ENCODE measurements around the gene PUDP.
"Not testable (repeated sequence)": the region's sequence is repeated elsewhere in the genome, so short reads cannot be mapped to it uniquely, and the experiment has no call there.

Gene PUDP

DNA sequence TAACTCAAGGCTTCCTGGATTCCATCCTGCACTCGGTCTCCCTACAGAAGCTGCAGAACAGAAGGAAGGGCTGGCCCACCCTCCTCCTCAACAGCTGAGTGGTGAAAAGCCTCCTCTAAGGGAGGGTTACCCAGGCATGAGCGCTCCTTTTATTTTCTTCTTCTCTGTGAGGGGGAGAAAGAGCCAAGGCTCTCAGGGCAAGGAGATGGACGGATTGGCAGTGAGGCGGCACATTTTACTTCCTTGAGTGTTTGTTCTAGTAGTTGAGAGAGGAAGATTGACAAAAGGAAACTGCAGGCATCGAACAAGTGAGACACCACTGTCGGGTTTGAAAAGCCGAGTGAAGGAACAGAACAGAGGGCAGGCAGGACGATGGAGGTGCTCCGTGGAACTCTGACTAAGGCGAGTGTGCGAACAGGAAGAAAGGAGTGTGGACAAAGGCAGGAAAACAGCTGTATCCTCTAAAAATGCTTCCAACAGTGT lies 38.9 kb downstream of the PUDP start:
- DNase-seq (ENCODE audit: low spot score), result no peak

DNA sequence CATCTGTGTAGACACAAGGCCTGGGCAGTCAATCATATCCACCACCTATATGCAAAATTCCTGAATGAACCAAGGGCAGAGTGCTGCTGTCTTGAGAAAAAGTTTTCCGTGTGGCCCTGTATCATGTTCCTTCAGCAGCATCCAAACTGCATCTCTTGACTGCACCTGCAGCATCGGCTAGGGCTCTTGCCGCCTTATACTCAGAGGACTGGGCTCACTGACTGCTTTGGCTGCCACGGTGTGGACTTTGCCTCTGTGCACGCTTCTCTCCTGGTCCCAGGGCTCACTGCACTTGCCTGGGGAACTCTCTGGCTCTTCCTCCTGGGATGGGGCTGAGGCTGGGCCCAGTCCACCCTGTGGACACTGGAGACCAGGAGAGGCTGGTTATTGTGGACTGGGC lies 39.9 kb downstream of the PUDP start:
- no peak for DNase-seq (ENCODE audit: low spot score)

GRCh38 chrX:7106649-7107048 lies 41.3 kb downstream of the PUDP start:
- no peak for DNase-seq (ENCODE audit: low spot score)

DNA sequence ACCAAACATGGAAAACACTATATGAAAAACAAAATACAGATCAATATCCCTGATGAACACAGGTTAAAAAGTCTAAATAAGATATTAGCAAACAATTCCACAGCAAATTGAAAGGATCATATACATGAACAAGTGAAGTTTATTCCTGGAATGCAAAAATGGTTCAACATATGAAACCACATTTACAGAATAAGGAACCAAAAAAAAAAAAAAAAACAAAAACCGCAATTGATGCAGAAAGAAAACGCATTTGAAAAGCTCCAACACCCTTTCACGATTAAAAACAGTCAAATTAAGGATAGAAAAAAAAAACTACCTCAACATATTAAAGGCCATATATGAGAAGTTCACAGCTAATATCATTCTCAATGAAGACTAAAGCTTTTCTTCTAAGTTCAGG lies 45.8 kb downstream of the PUDP start:
- no peak for DNase-seq (ENCODE audit: low spot score)

DNA sequence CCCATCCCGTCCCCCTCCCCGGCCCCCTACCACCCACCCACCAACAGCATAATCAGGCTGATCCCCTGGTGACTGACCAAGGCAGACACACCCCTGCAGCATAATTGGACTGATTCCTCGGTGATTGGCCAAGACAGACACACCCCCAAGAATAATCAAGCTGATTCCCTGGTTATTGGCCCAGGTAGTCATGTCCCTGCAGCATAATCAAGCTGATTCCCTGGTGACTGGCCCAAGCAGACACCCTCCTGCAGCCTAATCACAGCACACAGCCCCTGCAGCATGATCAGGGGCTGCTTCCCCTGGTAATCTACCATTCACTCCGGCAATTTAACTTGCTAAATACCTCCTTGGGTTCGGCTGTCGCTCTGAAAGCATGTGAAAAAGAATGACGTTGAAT lies 47.9 kb downstream of the PUDP start:
- DNase-seq (ENCODE audit: low spot score), result no peak

GRCh38 chrX:7095657-7096056 lies 52.3 kb downstream of the PUDP start:
- not testable (repeated sequence) for DNase-seq (ENCODE audit: low spot score)

GRCh38 chrX:7093305-7093704 lies 54.6 kb downstream of the PUDP start:
- no peak for DNase-seq (ENCODE audit: low spot score)

- no peak for DNase-seq (ENCODE audit: low spot score)
These were observed 55.4 kb downstream of the PUDP start for GRCh38 chrX:7092543-7092942.

DNA sequence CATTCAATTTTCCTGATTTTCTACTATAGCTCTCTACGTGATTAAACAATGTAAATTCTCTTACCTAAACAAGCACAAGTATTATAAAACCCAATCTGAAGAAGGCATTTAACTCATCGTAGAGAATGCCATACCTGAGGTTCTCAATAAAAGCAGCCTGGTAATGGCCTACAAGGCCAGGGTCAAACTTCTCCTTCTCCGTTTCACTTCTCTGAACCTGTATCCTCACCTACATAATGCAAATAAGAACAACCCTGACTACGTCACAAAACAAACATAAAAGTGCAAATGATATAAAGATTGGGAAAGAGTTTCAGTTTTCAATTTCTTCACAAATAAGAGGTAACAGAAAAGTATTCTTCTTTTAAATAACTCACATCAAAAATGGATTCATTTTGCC lies 56.0 kb downstream of the PUDP start:
- DNase-seq (ENCODE audit: low spot score), result no peak

DNA sequence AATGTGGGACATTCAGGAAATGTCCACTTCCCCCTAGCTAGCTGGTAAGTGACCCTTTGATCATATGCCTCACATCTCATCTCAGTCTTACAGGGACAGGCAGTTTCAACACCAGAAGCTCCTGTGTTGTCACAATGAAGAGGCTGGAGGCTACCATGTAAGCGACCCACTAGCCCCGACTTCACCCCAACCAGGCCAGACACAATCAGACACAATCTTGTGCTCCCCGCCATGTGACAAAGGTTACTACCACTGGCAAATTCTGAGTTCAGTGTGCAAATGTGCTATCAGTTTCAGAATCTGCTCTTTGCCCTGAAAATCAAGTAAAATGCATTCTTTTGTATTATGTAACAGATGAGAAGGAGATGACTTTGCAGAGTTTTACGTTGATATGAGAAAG lies 57.3 kb downstream of the PUDP start:
- DNase-seq (ENCODE audit: low spot score), result no peak

DNA sequence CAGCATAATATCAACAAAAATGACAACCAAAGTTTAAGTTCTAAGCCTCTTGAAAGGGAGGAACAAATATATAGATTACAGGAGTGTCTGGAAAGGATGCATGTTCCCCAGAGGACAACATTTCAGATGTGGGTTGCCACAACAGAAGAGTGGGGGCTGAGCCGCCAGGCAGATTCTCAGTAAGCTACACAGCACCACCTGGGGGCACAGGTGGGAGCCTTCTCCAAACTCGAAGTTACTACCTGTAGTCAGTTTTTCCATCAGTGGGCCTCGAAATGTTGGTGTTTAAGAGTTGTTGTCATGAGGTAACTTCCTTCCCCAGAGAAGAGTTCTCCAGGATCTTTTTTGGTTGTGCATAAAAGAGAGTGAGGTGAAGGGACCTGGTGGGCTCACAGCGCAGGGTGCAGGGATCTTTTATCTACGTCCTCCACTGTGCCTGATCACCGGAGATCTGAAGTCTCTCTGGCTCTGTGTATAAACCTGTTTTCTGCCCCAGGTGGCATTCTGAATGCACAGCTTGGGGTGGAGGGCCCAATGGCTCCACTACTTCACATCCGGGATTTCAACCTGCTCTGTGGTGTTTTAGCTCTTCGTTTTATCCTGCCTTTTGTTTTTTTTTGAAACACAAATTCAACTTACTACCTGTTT lies 58.9 kb downstream of the PUDP start:
- no peak for DNase-seq (ENCODE audit: low spot score)

DNA sequence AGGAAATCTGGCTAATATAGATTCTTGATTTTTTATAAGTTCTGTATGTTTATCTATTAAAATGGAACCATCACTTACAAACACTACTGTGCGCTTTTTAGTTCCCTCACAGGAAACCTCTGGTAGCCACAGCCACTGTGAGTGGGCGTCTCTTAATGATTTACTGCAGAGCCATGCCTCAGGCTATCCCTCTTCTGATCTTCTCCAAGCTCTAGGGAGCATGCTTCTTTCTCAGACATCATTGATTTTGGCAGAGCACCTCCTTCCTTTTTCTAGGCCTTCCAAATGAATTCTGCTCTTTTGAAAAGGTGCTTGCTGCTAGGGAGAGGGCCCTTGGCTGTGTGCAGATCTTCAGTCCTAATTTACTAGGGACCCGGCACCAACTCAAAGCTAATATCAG lies 61.6 kb downstream of the PUDP start:
- no peak for DNase-seq (ENCODE audit: low spot score)

DNA sequence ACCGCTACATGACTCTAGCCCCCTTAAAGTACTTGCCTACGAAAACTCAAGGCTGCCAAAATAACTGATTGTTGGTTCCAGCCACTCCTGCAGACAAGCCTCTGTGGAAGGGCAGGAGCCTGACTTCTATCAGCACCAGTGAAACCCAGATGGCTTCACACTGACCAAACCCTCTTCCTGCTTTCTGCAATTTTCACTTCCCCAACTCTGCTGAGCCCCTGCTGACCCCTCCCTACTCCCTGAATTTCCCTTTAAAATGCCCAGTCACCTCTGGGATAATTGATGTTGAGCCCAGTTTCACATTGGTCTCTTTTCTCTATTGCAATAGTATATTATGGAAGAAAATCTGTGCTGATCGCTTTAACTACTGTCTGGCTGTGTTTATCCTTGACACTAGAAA lies 62.1 kb downstream of the PUDP start:
- no peak for DNase-seq (ENCODE audit: low spot score)

GRCh38 chrX:7084841-7085240 lies 63.1 kb downstream of the PUDP start:
- no peak for DNase-seq (ENCODE audit: low spot score)

DNA sequence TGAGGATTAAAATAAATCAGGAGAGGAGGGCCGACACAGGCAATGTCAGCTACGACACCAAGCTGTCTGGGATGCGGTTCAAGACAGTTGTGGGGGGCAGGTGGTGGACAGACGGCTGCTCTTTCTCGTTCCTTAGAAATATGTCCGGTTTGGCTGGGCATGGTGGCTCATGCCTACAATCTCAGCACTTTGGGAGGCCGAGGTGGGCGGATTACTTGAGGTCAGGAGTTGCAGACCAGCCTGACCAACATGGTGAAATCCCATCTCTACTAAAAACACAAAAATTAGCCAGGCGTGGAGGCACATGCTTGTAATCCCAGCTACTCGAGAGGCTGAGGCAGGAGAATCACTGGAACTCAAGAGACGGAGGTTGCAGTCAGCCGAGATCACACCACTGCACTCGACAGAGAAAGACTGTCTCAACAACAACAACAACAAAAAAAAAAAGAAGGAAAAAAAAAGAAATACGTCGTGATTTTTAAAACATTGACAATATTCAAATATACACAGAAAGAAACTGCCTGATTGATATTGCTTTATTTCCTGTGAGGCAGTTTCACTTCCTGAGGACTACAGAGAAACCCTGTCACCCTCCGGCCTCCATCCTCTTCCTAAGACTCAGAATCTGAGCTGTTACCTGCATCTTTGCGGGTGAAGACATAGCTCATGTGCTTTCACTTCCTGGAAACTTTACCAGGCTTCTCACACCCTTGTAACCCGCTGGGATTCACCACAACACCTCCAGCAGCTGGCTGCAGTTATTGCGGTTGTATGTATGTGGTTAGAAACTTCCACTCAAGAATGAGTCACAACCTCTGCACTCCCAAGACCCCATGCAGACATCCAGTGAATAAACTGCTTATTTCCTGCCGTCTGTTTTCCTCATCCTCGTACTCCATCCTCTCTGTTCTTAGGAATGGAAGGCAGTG lies 64.2 kb downstream of the PUDP start:
- no peak for DNase-seq (ENCODE audit: low spot score)

DNA sequence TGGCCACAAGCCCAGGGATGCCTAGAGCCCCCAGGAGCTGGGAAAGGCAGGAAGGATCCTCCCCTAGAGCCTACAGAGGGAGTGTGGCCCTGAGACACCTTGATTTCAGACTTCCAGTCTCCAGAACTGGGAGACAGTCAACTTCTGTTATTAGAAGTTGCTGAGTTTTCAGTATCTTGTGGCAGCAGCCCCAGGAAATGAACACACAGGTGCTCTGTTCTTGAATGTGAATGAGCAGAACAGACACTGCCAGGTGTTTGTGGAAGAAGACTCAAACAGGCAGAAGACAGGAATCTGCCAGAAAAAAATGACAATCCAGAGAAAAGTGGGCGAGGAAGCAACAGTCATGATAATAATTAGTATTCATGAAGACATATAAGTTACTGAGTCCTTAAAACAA lies 64.9 kb downstream of the PUDP start:
- no peak for DNase-seq (ENCODE audit: low spot score)

- no peak for DNase-seq (ENCODE audit: low spot score)
These were observed 65.4 kb downstream of the PUDP start for GRCh38 chrX:7082556-7082955.

- peak; percentile 21 for DNase-seq (ENCODE audit: low spot score)
These were observed 70.4 kb downstream of the PUDP start for GRCh38 chrX:7077241-7078230.

- no peak for DNase-seq (ENCODE audit: low spot score)
These were observed 71.7 kb downstream of the PUDP start for GRCh38 chrX:7076245-7076661.

DNA sequence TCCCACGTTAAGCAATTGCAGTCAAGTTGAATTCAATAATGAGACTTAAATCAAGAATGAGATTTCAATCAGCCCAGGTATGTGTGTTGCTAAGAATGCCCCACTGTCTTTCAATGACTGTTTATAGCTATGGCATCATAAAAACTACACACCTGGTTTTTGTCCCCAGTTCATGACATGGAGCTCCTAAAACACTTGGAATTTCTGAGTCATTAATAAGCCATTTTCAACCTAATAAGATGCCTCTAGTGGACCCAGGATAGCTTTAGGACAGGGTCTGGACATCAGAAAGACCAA lies 73.1 kb downstream of the PUDP start:
- DNase-seq (ENCODE audit: low spot score), result no peak

- DNase-seq (ENCODE audit: low spot score), result no peak
These were observed 73.6 kb downstream of the PUDP start for GRCh38 chrX:7074148-7074907.

DNA sequence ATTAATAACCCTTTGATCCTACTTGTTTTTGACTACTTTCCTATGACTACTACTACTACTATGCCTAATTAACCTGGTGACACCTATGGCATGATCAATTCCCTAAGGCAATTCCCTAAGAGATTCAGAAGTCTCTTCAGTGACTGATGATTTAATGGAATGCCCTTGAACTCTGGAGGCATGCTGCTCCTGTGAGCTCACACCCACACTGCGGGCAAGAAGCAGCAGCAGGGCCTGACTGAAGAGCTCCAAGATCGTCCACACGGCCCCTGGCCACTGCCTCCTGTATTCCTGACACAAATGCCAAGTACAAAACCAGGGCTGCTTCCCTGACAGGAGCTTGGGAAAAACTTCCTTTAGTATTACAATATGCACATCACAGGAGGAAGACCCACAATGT lies 74.6 kb downstream of the PUDP start:
- no peak for DNase-seq (ENCODE audit: low spot score)

Data from ecto neural progenitor cell (in vitro differentiated cells).